GM12878 (cell line): ENCODE measurements around the gene DYNC1H1. TPM values are rescaled to one million over a fixed set of nuclear protein-coding genes. Genes with fewer than 3 reads are reported as not detected.

Experiments used
- ATAC-seq: fragments of 200-7000 bp; cut with Tn5 transposase; 3 replicates; pipeline ENCODE4 v1.9.1; 2020; ENCODE audit warnings: mild to moderate bottlenecking, moderate library complexity
- BruUV-seq: library from RNA; stranded (reverse); fragments of 400-500 nt; replicated peaks from 2 replicates; lab custom pipeline; 2021; lab: Mats Ljungman, UMichigan
- CTCF ChIA-PET: fragments of 300-600 bp; sonication (Branson Sonifier 250); formaldehyde crosslinking; extraction: SDS; loops from one replicate; lab custom pipeline; 2021; ENCODE audit warnings: inconsistent platforms; lab: Yijun Ruan, JAX
- POLR2A ChIA-PET: fragments of 350-600 bp; formaldehyde crosslinking; extraction: SDS; loops from one replicate; lab custom pipeline; 2021; ENCODE audit warnings: inconsistent platforms; lab: Charles Lee
- RAD21 ChIA-PET: fragments of 300-600 bp; sonication (Branson Sonifier 250); formaldehyde crosslinking; loops from one replicate; lab custom pipeline; 2023; ENCODE audit warnings: antibody characterized with exemption; ENCODE audit not compliant: unreplicated experiment; lab: Charles Lee
- SMC1A ChIA-PET: fragments of 300-600 bp; sonication (Branson Sonifier 250); formaldehyde crosslinking; loops from one replicate; lab custom pipeline; 2023; ENCODE audit not compliant: unreplicated experiment, uncharacterized antibody; lab: Charles Lee
- DNase-seq: peaks from one replicate; pipeline ENCODE4 v3.0.0-alpha.2; 2011; ENCODE audit warnings: low read depth, low spot score
- FAIRE-seq: peaks from 3 replicates; lab custom pipeline; 2011; peaks lifted over from hg19 to GRCh38; lab: Jason Lieb, UNC
- H2AFZ ChIP-seq: 2 replicates; pipeline ENCODE4 v1.6.0; 2011; ENCODE audit warnings: low read depth, low read length, control low read depth; ENCODE audit not compliant: control insufficient read depth
- H3K27ac ChIP-seq: 2 replicates; pipeline ENCODE4 v1.5.1; 2011; ENCODE audit warnings: control low read depth; ENCODE audit not compliant: control insufficient read depth, insufficient read depth
- H3K27me3 ChIP-seq, 2 experiments: replicated peaks in 1 of 2; 2 replicates each; pipeline versions ENCODE4 v1.6.0 to v1.6.1; 2011; ENCODE audit warnings: low read length in 1 of 2; ENCODE audit not compliant: control insufficient read depth in 2 of 2, insufficient read depth in 2 of 2
- H3K36me3 ChIP-seq, 2 experiments: 2 replicates each; pipeline ENCODE4 v1.5.1; 2011; ENCODE audit warnings: low read length in 1 of 2; ENCODE audit not compliant: control insufficient read depth in 2 of 2, insufficient read depth in 2 of 2
- H3K4me1 ChIP-seq: 2 replicates; pipeline ENCODE4 v1.6.1; 2011; ENCODE audit warnings: mild to moderate bottlenecking, low read length, moderate library complexity, mixed read lengths; ENCODE audit not compliant: control insufficient read depth, insufficient read depth
- H3K4me2 ChIP-seq: 2 replicates; pipeline ENCODE4 v1.6.0; 2011; ENCODE audit warnings: control low read depth; ENCODE audit not compliant: control insufficient read depth, insufficient read depth
- H3K4me3 ChIP-seq: fragments of 200-600 bp; sonication (generic); 2 replicates; pipeline ENCODE4 v1.5.1; 2016
- H3K79me2 ChIP-seq: 2 replicates; pipeline ENCODE4 v1.6.0; 2011; ENCODE audit warnings: low read length; ENCODE audit not compliant: control insufficient read depth, insufficient read depth
- H3K9ac ChIP-seq: 2 replicates; pipeline ENCODE4 v1.8.0; 2011; ENCODE audit warnings: low read length, control low read depth, mixed read lengths; ENCODE audit not compliant: control insufficient read depth, insufficient read depth
- H3K9me3 ChIP-seq: replicated peaks from 3 replicates; pipeline ENCODE4 v1.5.1; 2011; ENCODE audit warnings: mild to moderate bottlenecking, low read length; ENCODE audit not compliant: control insufficient read depth, insufficient read depth
- H4K20me1 ChIP-seq: 2 replicates; pipeline ENCODE4 v1.6.0; 2011; ENCODE audit not compliant: control insufficient read depth, insufficient read depth
- ASH2L ChIP-seq: fragments of 300-600, 200-600 bp; sonication (generic); IDR thresholded peaks from 2 replicates; pipeline ENCODE4 v1.6.1; 2017; ENCODE audit warnings: low read depth, mild to moderate bottlenecking, borderline replicate concordance
- CHD2 ChIP-seq: IDR thresholded peaks from 2 replicates; pipeline ENCODE4 v1.6.1; 2011; ENCODE audit warnings: low read depth, low read length, improper control_type of control experiment, borderline replicate concordance
- CREB1 ChIP-seq: IDR thresholded peaks from 2 replicates; pipeline ENCODE4 v1.6.1; 2012; ENCODE audit warnings: low read depth, mild to moderate bottlenecking, inconsistent platforms
- GABPA ChIP-seq: IDR thresholded peaks from 2 replicates; pipeline ENCODE4 v1.6.1; 2014; ENCODE audit warnings: antibody characterized with exemption, low read depth, mild to moderate bottlenecking, inconsistent platforms
- HDAC2 ChIP-seq: fragments of 200-600 bp; sonication (generic); IDR thresholded peaks from 2 replicates; pipeline ENCODE4 v1.6.1; 2017
- KDM1A ChIP-seq: fragments of 200-600 bp; sonication (generic); IDR thresholded peaks from 2 replicates; pipeline ENCODE4 v1.6.1; 2016; ENCODE audit warnings: borderline replicate concordance
- LARP7 ChIP-seq: fragments of 450-650 bp; IDR thresholded peaks from 2 replicates; pipeline ENCODE4 v1.6.1; 2017; ENCODE audit warnings: mild to moderate bottlenecking
- MYB ChIP-seq: fragments of 150-350 bp; IDR thresholded peaks from 2 replicates; pipeline ENCODE4 v1.6.1; 2014; ENCODE audit warnings: mild to moderate bottlenecking, low read depth, low read length, borderline replicate concordance
- NBN ChIP-seq: fragments of 450-650 bp; IDR thresholded peaks from 2 replicates; pipeline ENCODE4 v1.6.1; 2016
- NFIC ChIP-seq: IDR thresholded peaks from 2 replicates; pipeline ENCODE4 v1.6.1; 2012; ENCODE audit warnings: low read depth, mild to moderate bottlenecking, inconsistent platforms, low read length, moderate library complexity
- NFXL1 ChIP-seq: fragments of 450-650 bp; IDR thresholded peaks from 2 replicates; pipeline ENCODE4 v1.6.1; 2017; ENCODE audit warnings: antibody characterized with exemption, mild to moderate bottlenecking, borderline replicate concordance
- RBBP5 ChIP-seq: fragments of 200-600 bp; sonication (generic); conservative IDR thresholded peaks from 2 replicates; pipeline ENCODE4 v1.6.1; 2016
- STAT1 ChIP-seq: fragments of 450-650 bp; conservative IDR thresholded peaks from 2 replicates; pipeline ENCODE4 v1.6.1; 2014; ENCODE audit warnings: antibody characterized with exemption, mild to moderate bottlenecking
- TAF1 ChIP-seq: IDR thresholded peaks from 2 replicates; pipeline ENCODE4 v1.6.1; 2011; ENCODE audit warnings: mild to moderate bottlenecking, low read depth, low read length, borderline replicate concordance
- WRNIP1 ChIP-seq: IDR thresholded peaks from 2 replicates; pipeline ENCODE4 v1.6.1; 2011; ENCODE audit warnings: low read depth, low read length, improper control_type of control experiment, borderline replicate concordance
- ZNF622 ChIP-seq: fragments of 450-650 bp; IDR thresholded peaks from 2 replicates; pipeline ENCODE4 v1.6.1; 2017; ENCODE audit warnings: mild to moderate bottlenecking, inconsistent platforms
- WGBS: methylation state at CpG from one replicate; pipeline ENCODE4 v1.1.6; 2016; ENCODE audit warnings: low lambda C conversion rate; ENCODE audit not compliant: insufficient replicate concordance, insufficient coverage; ENCODE audit errors: missing lambda C conversion rate; 5-methylcytosine and 5-hydroxymethylcytosine counted together
- in situ Hi-C: fragments of 300-500 bp; cut with MboI; formaldehyde crosslinking; loops from 9 replicates; pipeline ENCODE4 v1.14.3; 2018; ENCODE audit warnings: mixed read lengths
- intact Hi-C: fragments of 100-400 bp; cut with micrococcal nuclease; formaldehyde crosslinking; loops from one replicate; pipeline ENCODE4 v1.14.2; 2022; ENCODE audit not compliant: unreplicated experiment
- polyA plus RNA-seq, 11 experiments: library from polyadenylated mRNA; depleted of rRNA in 4 of 11; unstranded in 6 of 11; stranded (reverse) in 5 of 11; fragments of >200 nt; fragmentation: Nextera tagmentation in 4 of 11; fragmentation: Illumina TruSeq in 1 of 11; extraction: Ambion mirVana in 4 of 11; extraction: Trizol in 1 of 11; gene quantifications; 1 replicate in 1 of 11; 2 replicates in 10 of 11; pipeline versions ENCODE4 v1.2.1 to v1.2.3, GENCODE V29; 2011 to 2016; ENCODE audit warnings: inconsistent platforms in 2 of 11, missing spikeins in 2 of 11, low read depth in 1 of 11
- total RNA-seq, 4 experiments: library from RNA; depleted of rRNA in 3 of 4; stranded (reverse); fragments of >200 nt in 3 of 4; fragmentation: Illumina TruSeq in 1 of 4; extraction: Trizol in 1 of 4; gene quantifications; 2 replicates each; pipeline versions ENCODE4 v1.2.1 to v1.2.3, GENCODE V29; 2013 to 2021
- TF ChIP-seq, protein P1 (sequence below): IDR thresholded peaks from 2 replicates; pipeline ENCODE4 v1.6.1; 2011; ENCODE audit warnings: low read depth, low read length, improper control_type of control experiment, borderline replicate concordance
- TF ChIP-seq, protein P2 (sequence below): fragments of 450-650 bp; formaldehyde crosslinking; IDR thresholded peaks from 2 replicates; pipeline ENCODE4 v1.5.0; 2022; ENCODE audit warnings: mild to moderate bottlenecking, missing genetic modification characterization
- TF ChIP-seq, protein P3 (sequence below): fragments of 450-650 bp; IDR thresholded peaks from 2 replicates; pipeline ENCODE4 v1.6.1; 2014; ENCODE audit warnings: mild to moderate bottlenecking
- TF ChIP-seq, protein P4 (sequence below): IDR thresholded peaks from 2 replicates; pipeline ENCODE4 v1.6.1; 2011; ENCODE audit warnings: borderline replicate concordance, low read depth, mild to moderate bottlenecking, moderate library complexity, mixed read lengths, low read length; ENCODE audit not compliant: insufficient read depth; ENCODE audit errors: extremely low read length

DYNC1H1 gene
- total and polyA plus RNA-seq, 10 of the 15 experiments (the other 5 are each of a cell fraction or from before 2014, with no cell fraction given) = 38.4 to 291 (median 111) TPM

DNA sequence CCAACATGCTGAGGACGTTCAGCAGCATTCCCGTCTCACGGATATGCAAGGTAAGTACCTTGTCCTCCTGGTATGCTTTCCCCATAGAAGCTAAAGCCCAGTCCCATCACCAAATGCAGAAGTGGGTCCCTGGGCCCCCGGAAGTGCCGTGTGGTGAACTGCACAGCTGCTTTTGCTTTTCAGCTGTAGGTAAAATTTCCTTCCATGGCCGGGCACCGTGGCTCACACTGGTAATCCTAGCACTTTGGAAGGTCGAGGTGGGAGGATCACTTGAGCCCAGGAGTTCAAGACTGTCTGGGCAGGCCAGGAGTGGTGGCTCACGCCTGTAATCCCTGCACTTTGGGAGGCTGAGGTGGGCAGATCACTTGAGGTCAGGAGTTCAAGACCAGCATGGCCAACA lies 78.3 kb downstream of the DYNC1H1 start:
- H4K20me1 ChIP-seq = no peaks in the 10 kb centered on the region
- TF ChIP-seq MYB (no peak), ASH2L (no peak), NFIC (no peak), LARP7 (no peak), TAF1 (no peak), KDM1A (no peak), NFXL1 (no peak), HDAC2 (no peak), WRNIP1 (no peak), NBN (no peak), ZNF622 (no peak), GABPA (no peak), STAT1 (no peak), CREB1 (no peak), RBBP5 (no peak), CHD2 (no peak)
- TF ChIP-seq, protein P1, sequence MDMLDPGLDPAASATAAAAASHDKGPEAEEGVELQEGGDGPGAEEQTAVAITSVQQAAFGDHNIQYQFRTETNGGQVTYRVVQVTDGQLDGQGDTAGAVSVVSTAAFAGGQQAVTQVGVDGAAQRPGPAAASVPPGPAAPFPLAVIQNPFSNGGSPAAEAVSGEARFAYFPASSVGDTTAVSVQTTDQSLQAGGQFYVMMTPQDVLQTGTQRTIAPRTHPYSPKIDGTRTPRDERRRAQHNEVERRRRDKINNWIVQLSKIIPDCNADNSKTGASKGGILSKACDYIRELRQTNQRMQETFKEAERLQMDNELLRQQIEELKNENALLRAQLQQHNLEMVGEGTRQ = no peak
- TF ChIP-seq, protein P2, sequence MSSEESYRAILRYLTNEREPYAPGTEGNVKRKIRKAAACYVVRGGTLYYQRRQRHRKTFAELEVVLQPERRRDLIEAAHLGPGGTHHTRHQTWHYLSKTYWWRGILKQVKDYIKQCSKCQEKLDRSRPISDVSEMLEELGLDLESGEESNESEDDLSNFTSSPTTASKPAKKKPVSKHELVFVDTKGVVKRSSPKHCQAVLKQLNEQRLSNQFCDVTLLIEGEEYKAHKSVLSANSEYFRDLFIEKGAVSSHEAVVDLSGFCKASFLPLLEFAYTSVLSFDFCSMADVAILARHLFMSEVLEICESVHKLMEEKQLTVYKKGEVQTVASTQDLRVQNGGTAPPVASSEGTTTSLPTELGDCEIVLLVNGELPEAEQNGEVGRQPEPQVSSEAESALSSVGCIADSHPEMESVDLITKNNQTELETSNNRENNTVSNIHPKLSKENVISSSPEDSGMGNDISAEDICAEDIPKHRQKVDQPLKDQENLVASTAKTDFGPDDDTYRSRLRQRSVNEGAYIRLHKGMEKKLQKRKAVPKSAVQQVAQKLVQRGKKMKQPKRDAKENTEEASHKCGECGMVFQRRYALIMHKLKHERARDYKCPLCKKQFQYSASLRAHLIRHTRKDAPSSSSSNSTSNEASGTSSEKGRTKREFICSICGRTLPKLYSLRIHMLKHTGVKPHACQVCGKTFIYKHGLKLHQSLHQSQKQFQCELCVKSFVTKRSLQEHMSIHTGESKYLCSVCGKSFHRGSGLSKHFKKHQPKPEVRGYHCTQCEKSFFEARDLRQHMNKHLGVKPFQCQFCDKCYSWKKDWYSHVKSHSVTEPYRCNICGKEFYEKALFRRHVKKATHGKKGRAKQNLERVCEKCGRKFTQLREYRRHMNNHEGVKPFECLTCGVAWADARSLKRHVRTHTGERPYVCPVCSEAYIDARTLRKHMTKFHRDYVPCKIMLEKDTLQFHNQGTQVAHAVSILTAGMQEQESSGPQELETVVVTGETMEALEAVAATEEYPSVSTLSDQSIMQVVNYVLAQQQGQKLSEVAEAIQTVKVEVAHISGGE (CRISPR knock-in tag) = no peak
- TF ChIP-seq, protein P3, sequence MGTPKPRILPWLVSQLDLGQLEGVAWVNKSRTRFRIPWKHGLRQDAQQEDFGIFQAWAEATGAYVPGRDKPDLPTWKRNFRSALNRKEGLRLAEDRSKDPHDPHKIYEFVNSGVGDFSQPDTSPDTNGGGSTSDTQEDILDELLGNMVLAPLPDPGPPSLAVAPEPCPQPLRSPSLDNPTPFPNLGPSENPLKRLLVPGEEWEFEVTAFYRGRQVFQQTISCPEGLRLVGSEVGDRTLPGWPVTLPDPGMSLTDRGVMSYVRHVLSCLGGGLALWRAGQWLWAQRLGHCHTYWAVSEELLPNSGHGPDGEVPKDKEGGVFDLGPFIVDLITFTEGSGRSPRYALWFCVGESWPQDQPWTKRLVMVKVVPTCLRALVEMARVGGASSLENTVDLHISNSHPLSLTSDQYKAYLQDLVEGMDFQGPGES = no peak
- TF ChIP-seq, protein P4, sequence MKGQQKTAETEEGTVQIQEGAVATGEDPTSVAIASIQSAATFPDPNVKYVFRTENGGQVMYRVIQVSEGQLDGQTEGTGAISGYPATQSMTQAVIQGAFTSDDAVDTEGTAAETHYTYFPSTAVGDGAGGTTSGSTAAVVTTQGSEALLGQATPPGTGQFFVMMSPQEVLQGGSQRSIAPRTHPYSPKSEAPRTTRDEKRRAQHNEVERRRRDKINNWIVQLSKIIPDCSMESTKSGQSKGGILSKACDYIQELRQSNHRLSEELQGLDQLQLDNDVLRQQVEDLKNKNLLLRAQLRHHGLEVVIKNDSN = no peak
- FAIRE-seq = no peak
- no peak overlapping the region for H3K27ac ChIP-seq
- ChIA-PET SMC1A (no interaction called here), POLR2A (no interaction called here), CTCF (interaction anchor here (1.1 kb wide), 1 partner anchor 54 kb away, joined by 3 read pairs; no protein-coding TSS in a partner anchor), RAD21 (interaction anchor here (0.7 kb wide), 1 partner anchor 115 kb away, joined by 3 read pairs; no protein-coding TSS in a partner anchor)
- in situ Hi-C loops (no loop called here), intact Hi-C loops (no loop called here)
- H3K4me1 ChIP-seq = no peaks in the 10 kb centered on the region
- H3K36me3 ChIP-seq = peaks cover 35 to 41% of the 10 kb centered on the region in 2 experiments
- H2AFZ ChIP-seq = no peak overlapping the region
- no peaks in the 10 kb centered on the region for H3K9me3 ChIP-seq
- no peak for ATAC-seq
- WGBS = 95% methylated on average over 9 of the region's 9 CpGs
- H3K4me2 ChIP-seq = no peak overlapping the region
- H3K79me2 ChIP-seq = no peaks in the 10 kb centered on the region
- H3K27me3 ChIP-seq = no peaks in the 10 kb centered on the region
- DNase-seq = no peak
- no TSS peak for BruUV-seq
- no peak overlapping the region for H3K4me3 ChIP-seq
- H3K9ac ChIP-seq = no peak overlapping the region
